GM12892 (cell line): ENCODE data around the gene SOX11.

Source experiments
- POLR2A ChIP-seq: IDR thresholded peaks from 2 replicates; pipeline ENCODE4 v1.6.1; 2011; ENCODE audit warnings: low read depth, low read length, control low read depth
- TAF1 ChIP-seq: IDR thresholded peaks from 2 replicates; pipeline ENCODE4 v1.6.1; 2011; ENCODE audit warnings: low read depth, mild to moderate bottlenecking, control low read depth, low read length, borderline replicate concordance

GRCh38 chr2:5723791-5724735 lies 31.9 kb downstream of the SOX11 start:
- no peak for TF ChIP-seq POLR2A
- no peak for TF ChIP-seq TAF1
